AG10803 (cell line): ENCODE data around the gene NPM1.
A peak's percentile ranks its signal among the peaks of the same experiment; 100 is the strongest.

Experiments used
- DNase-seq: peaks from one replicate; pipeline ENCODE4 v3.0.0; 2010; ENCODE audit warnings: low read depth
- H3K4me3 ChIP-seq: 2 replicates; pipeline ENCODE4 v1.5.1; 2011; ENCODE audit warnings: mild to moderate bottlenecking, low read length, control low read depth
- TF ChIP-seq, protein P1 (sequence below): conservative IDR thresholded peaks from 2 replicates; pipeline ENCODE4 v1.5.1; 2011; ENCODE audit warnings: mild to moderate bottlenecking, low read length, control low read depth, inconsistent platforms

The NPM1 gene, protein sequence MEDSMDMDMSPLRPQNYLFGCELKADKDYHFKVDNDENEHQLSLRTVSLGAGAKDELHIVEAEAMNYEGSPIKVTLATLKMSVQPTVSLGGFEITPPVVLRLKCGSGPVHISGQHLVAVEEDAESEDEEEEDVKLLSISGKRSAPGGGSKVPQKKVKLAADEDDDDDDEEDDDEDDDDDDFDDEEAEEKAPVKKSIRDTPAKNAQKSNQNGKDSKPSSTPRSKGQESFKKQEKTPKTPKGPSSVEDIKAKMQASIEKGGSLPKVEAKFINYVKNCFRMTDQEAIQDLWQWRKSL

DNA sequence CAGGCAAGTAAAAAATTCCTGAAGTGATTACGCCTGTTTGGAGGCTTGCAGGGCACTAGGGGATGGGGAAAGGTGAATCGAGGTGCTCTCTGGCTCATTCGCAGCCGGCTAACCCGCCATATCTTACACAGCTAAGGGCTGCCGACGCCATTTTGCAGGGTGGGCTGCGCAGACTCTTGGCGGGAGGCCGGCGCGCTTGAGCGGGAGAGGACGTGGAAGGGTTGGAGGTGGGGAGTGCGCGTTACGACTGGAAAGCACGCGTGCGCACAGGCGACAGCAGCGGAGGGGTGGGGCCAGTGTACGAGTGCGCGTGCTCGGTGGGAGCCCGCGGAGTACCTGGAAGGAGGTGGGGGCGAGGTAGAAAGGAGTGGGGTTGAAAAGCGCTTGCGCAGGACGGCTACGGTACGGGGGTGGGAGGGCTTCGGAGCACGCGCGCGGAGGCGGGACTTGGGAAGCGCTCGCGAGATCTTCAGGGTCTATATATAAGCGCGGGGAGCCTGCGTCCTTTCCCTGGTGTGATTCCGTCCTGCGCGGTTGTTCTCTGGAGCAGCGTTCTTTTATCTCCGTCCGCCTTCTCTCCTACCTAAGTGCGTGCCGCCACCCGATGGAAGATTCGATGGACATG lies at the start of gene NPM1:
Gene NPM1 (plus strand): TSS at position 505 of the 625 bp plus-strand sequence. CDS start 100 bp downstream, at position 605.
- TF ChIP-seq, protein P1, sequence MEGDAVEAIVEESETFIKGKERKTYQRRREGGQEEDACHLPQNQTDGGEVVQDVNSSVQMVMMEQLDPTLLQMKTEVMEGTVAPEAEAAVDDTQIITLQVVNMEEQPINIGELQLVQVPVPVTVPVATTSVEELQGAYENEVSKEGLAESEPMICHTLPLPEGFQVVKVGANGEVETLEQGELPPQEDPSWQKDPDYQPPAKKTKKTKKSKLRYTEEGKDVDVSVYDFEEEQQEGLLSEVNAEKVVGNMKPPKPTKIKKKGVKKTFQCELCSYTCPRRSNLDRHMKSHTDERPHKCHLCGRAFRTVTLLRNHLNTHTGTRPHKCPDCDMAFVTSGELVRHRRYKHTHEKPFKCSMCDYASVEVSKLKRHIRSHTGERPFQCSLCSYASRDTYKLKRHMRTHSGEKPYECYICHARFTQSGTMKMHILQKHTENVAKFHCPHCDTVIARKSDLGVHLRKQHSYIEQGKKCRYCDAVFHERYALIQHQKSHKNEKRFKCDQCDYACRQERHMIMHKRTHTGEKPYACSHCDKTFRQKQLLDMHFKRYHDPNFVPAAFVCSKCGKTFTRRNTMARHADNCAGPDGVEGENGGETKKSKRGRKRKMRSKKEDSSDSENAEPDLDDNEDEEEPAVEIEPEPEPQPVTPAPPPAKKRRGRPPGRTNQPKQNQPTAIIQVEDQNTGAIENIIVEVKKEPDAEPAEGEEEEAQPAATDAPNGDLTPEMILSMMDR = no peak

DNA sequence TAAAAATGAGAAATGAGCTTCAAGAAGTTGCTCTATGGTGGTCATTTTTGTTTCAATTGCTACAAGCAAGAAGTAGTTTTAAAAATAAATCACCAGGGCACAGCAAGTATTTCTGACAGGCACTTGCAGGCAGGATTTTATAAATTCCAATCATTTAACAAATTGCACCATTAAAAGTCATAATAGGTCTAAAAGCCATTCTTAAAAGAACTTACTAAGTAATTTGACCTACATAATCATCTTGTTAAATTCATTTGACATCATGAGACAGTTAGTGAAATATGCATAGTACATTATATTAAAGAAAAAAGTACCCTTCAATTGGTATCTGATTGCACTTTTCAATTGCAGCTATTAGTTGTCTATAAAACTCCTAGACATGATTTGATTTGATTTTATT lies 47.6 kb upstream of the NPM1 start:
- H3K4me3 ChIP-seq = no peak overlapping the region
- no peak for DNase-seq
- TF ChIP-seq, protein P1 = no peak

More for the DNA sequence above, at the start of gene NPM1:
- peak; percentile 97 for DNase-seq
- H3K4me3 ChIP-seq = peak within 1 kb of the TSS; percentile 67

DNA sequence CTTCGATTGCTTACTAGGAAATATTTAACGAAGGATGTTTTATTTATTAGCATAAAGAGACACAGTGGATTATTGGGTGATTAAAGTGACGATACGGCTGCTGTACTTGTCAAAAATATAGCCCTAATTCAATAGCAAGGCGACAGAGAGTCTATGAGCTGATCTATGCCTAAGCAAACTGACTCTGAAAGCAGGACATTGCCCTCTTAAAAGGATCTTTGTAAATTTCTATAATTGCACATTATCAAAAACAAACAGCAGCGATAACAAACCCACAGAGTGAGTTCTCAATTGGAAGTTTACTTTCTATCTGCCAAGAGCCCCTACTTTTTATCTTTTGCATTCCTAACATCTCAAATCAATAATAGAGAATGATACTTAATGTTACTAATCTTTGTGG lies 47.2 kb upstream of the NPM1 start:
- DNase-seq = no peak

GRCh38 chr5:171342362-171343111 lies 45.1 kb upstream of the NPM1 start:
- TF ChIP-seq, protein P1 = peak; percentile 88
- no peak overlapping the region for H3K4me3 ChIP-seq
- peak; percentile 67 for DNase-seq

More for the DNA sequence above, 47.2 kb upstream of the NPM1 start:
- TF ChIP-seq, protein P1 = no peak
- H3K4me3 ChIP-seq = no peak overlapping the region

GRCh38 chr5:171344936-171345608 lies 42.6 kb upstream of the NPM1 start:
- DNase-seq = no peak
- no peak overlapping the region for H3K4me3 ChIP-seq
- TF ChIP-seq, protein P1 = no peak

- DNase-seq = peak; percentile 22
- no peak overlapping the region for H3K4me3 ChIP-seq
- TF ChIP-seq, protein P1 = no peak
Measured at GRCh38 chr5:171351536-171352073, 36.0 kb upstream of the NPM1 start.
